Dermis microvascular lymphatic vessel endothelial cell (primary cell): Measurements from ENCODE around the gene EPB41L4B. TPM values are rescaled to one million over a fixed set of nuclear protein-coding genes. Genes with fewer than 3 reads are reported as not detected.
"Not testable (repeated sequence)": the region's sequence is repeated elsewhere in the genome, so short reads cannot be mapped to it uniquely, and the experiment has no call there.

Source experiments
- DNase-seq, 2 donors: peaks; one replicate each; pipeline versions ENCODE4 v3.0.0 to v3.0.0-alpha.2; 2010; ENCODE audit warnings: low read depth in 2 of 2
- total RNA-seq: library from RNA; depleted of rRNA; stranded (reverse); fragments of >200 nt; gene quantifications from 2 replicates; pipeline ENCODE4 v1.2.1, GENCODE V29; 2014

Gene EPB41L4B
- total RNA-seq, 1 donor from 2014 or later = 0.39 TPM

GRCh38 chr9:109246533-109246932 lies 74.3 kb downstream of the EPB41L4B start:
- DNase-seq = no peak

- DNase-seq = peak in 1 of 2 donors; percentile 44
Observed at GRCh38 chr9:109245310-109245897, 75.5 kb downstream of the EPB41L4B start.

- peak; percentile 32 to 74 for DNase-seq
Observed at GRCh38 chr9:109244179-109245132, 76.4 kb downstream of the EPB41L4B start.

- DNase-seq = no peak
Observed at GRCh38 chr9:109242741-109243140, 78.1 kb downstream of the EPB41L4B start.

- no peak for DNase-seq
Observed at GRCh38 chr9:109242014-109242413, 78.8 kb downstream of the EPB41L4B start.

- DNase-seq = no peak
Observed at GRCh38 chr9:109241207-109241606, 79.7 kb downstream of the EPB41L4B start.

- DNase-seq = no peak
Observed at GRCh38 chr9:109239240-109239639, 81.6 kb downstream of the EPB41L4B start.

- DNase-seq = no peak
Observed at GRCh38 chr9:109238655-109239054, 82.2 kb downstream of the EPB41L4B start.

GRCh38 chr9:109238125-109238524 lies 82.7 kb downstream of the EPB41L4B start:
- DNase-seq = no peak

GRCh38 chr9:109232449-109233237 lies 88.2 kb downstream of the EPB41L4B start:
- peak in 1 of 2 donors; percentile 12 for DNase-seq

GRCh38 chr9:109231593-109231992 lies 89.3 kb downstream of the EPB41L4B start:
- no peak for DNase-seq

- DNase-seq = no peak
Observed at GRCh38 chr9:109230277-109230676, 90.6 kb downstream of the EPB41L4B start.

GRCh38 chr9:109229682-109230081 lies 91.2 kb downstream of the EPB41L4B start:
- DNase-seq = no peak

- DNase-seq = no peak
Observed at GRCh38 chr9:109228093-109228642, 92.7 kb downstream of the EPB41L4B start.

- no peak for DNase-seq
Observed at GRCh38 chr9:109225629-109226028, 95.2 kb downstream of the EPB41L4B start.

GRCh38 chr9:109224751-109225150 lies 96.1 kb downstream of the EPB41L4B start:
- no peak for DNase-seq

GRCh38 chr9:109218242-109218641 lies 102.6 kb downstream of the EPB41L4B start:
- DNase-seq = not testable (repeated sequence)

GRCh38 chr9:109214414-109214813 lies 106.4 kb downstream of the EPB41L4B start:
- no peak for DNase-seq

- no peak for DNase-seq
Observed at GRCh38 chr9:109213285-109214121, 107.4 kb downstream of the EPB41L4B start.

GRCh38 chr9:109212768-109213167 lies 108.1 kb downstream of the EPB41L4B start:
- no peak for DNase-seq

GRCh38 chr9:109206670-109207069 lies 114.2 kb downstream of the EPB41L4B start:
- DNase-seq = no peak
